Measurements from ENCODE around the gene WFDC9.
"Not testable (repeated sequence)": the region's sequence is repeated elsewhere in the genome, so short reads cannot be mapped to it uniquely, and the experiment has no call there.

WFDC9 gene

DNA sequence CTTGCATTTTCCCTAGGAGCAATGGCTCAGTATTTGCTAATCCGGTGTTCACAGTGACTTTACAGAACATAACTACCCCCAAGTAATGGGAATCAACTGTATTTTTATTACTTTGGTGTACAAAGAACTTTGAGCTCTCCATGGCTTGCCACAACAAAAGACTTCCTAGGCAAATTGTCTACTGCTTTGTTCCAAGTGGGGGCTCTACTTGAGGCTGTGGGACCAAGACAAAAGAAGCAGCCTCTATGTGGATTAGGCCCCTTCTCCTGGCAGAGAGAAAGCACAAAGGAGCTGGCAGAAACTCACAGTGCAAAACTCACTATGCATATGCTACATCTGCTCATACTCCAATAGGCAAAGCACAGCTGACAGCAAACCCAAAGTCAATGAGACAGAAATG, 52.9 kb downstream of the WFDC9 start:
- TF ChIP-seq, protein P1, sequence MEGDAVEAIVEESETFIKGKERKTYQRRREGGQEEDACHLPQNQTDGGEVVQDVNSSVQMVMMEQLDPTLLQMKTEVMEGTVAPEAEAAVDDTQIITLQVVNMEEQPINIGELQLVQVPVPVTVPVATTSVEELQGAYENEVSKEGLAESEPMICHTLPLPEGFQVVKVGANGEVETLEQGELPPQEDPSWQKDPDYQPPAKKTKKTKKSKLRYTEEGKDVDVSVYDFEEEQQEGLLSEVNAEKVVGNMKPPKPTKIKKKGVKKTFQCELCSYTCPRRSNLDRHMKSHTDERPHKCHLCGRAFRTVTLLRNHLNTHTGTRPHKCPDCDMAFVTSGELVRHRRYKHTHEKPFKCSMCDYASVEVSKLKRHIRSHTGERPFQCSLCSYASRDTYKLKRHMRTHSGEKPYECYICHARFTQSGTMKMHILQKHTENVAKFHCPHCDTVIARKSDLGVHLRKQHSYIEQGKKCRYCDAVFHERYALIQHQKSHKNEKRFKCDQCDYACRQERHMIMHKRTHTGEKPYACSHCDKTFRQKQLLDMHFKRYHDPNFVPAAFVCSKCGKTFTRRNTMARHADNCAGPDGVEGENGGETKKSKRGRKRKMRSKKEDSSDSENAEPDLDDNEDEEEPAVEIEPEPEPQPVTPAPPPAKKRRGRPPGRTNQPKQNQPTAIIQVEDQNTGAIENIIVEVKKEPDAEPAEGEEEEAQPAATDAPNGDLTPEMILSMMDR (IDR thresholded peaks at IDR 0.05; ENCODE audit: low read depth, low read length, missing control alignments), result no peak
- no peak overlapping the region for H3K4me3 ChIP-seq (replicated peaks; ENCODE audit: low read depth, low read length)
- DNase-seq (ENCODE audit: extremely low read depth, low read depth), result no peak

DNA sequence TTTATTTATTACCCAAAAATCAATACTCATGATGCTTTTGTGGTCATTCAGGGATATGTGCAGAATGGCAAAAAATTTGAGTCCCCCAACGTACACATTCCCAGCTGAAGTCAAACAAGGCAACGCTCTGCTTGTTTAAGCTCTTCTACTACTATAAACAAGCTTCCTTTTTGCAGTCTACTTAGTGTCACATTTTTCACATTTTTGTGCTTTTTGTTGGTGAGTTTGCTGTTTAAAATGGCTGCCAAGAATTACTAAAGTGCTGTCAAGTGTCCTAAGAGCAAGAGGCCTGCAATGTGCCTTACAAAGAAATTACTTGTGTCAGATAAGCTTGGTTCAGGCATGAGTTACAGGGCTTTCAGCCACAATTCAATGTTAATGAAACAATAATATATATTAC, 54.1 kb downstream of the WFDC9 start:
- TF ChIP-seq, protein P1 (IDR thresholded peaks at IDR 0.05; ENCODE audit: low read depth, low read length, missing control alignments), result no peak
- no peak overlapping the region for H3K4me3 ChIP-seq (replicated peaks; ENCODE audit: low read depth, low read length)
- DNase-seq (ENCODE audit: extremely low read depth, low read depth), result no peak

DNA sequence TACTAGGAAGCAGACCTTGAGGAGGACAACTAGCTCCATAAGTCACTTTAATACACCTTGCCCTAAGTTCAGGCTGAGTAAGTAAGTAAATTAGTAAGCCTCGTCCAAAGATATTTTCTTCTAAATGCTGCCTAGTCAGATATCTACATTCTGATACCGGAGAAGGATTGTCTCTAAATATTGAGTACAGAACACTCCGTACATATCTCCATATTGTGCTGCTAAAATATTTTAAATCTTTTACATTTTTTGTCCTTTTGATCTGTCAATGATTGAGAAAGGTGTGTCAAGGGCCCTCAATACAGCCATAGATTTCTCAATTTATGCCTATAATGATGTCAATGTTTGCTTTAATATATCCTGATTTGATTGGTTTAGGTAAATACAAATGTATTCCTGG, 55.2 kb downstream of the WFDC9 start:
- DNase-seq (ENCODE audit: extremely low read depth, low read depth), result no peak
- TF ChIP-seq, protein P1 (IDR thresholded peaks at IDR 0.05; ENCODE audit: low read depth, low read length, missing control alignments), result no peak
- H3K4me3 ChIP-seq (replicated peaks; ENCODE audit: low read depth, low read length), result no peak overlapping the region

DNA sequence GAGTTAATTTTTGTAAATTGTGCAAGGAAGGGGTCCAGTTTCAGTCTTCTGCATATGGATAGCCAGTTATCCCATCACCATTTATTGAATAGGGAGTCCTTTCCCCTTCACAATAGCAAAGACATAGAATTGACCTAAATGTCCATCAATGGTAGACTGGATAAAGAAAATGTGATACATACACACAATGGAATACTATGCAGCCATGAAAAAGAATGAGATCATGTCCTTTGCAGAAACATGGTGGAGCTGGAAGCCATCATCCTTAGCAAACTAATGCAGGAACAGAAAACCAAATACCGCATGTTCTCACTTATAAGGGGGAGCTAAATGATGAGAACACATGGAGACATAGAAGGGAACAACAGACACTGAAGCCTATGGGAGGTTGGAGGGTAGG, 61.4 kb downstream of the WFDC9 start:
- not testable (repeated sequence) for H3K4me3 ChIP-seq (replicated peaks; ENCODE audit: low read depth, low read length); DNase-seq (ENCODE audit: extremely low read depth, low read depth)

DNA sequence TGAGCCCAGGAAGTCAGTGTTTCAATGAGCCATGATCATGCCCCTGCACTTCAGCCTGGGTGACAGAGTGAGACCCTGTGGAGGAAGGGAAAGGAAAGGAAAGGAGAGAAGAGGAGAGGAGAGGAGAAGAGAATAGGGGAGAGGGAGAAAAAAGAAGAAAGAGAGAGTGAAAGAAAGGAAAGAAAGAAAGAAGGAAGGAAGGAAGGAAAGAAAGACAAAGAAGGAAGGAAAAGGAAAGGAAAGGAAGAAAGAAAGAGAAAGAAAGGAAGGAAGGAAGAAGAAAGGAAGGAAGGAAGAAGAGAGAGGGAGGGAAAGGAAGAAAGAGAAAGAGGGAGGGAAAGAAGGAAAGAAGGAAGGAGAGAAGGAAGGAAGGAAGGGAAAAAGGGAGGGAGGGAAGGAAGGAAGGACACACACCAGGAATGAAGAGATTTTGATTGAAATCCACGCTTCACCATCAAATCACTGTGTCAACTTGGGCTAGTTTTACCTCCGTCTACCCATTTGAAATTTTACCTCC, 66.3 kb downstream of the WFDC9 start:
- TF ChIP-seq, protein P1 (IDR thresholded peaks at IDR 0.05; ENCODE audit: low read depth, low read length, missing control alignments), result no peak

More for the DNA sequence above, 66.3 kb downstream of the WFDC9 start:
- DNase-seq (ENCODE audit: extremely low read depth, low read depth), result no peak
- no peak overlapping the region for H3K4me3 ChIP-seq (replicated peaks; ENCODE audit: low read depth, low read length)

All from HFF-Myc (cell line).